Ascending aorta (tissue), 2 donors: Measurements from ENCODE around the gene USP6. TPM values are rescaled to one million over a fixed set of nuclear protein-coding genes. Genes with fewer than 3 reads are reported as not detected.

ENCODE experiments used
- DNase-seq, 2 donors: peaks; one replicate each; pipeline ENCODE4 v3.0.0-alpha.2; 2019; ENCODE audit warnings: low spot score in 2 of 2
- H3K27ac ChIP-seq, 2 donors: fragments of 200-600 bp; sonication (generic); one replicate each; pipeline ENCODE4 v1.5.1; 2016 to 2017; ENCODE audit warnings: mild to moderate bottlenecking in 1 of 2
- H3K27me3 ChIP-seq: fragments of 200-600 bp; sonication (generic); one replicate; pipeline ENCODE4 v1.5.1; 2017
- H3K36me3 ChIP-seq, 2 donors: fragments of 200-600 bp; sonication (generic); one replicate each; pipeline ENCODE4 v1.5.1; 2016
- H3K4me1 ChIP-seq, 2 donors: fragments of 200-600 bp; sonication (generic); one replicate each; pipeline ENCODE4 v1.5.1; 2016 to 2017; ENCODE audit warnings: mild to moderate bottlenecking in 1 of 2
- H3K4me3 ChIP-seq, 2 donors: fragments of 200-600 bp; sonication (generic); one replicate each; pipeline ENCODE4 v1.5.1; 2016 to 2017; ENCODE audit warnings: mild to moderate bottlenecking in 1 of 2
- H3K9me3 ChIP-seq, 2 donors: fragments of 200-600 bp; sonication (generic); one replicate each; pipeline ENCODE4 v1.5.1; 2016
- CTCF ChIP-seq, 3 experiments: fragments of 200-600 bp in 2 of 3; fragments of 450-650 bp in 1 of 3; sonication (generic) in 2 of 3; IDR thresholded peaks; one replicate each; pipeline ENCODE4 v1.5.1; 2016 to 2019; ENCODE audit warnings: antibody characterized with exemption in 3 of 3, mild to moderate bottlenecking in 1 of 3, moderate library complexity in 1 of 3
- intact Hi-C: fragments of 100-400 bp; cut with DNase I; formaldehyde crosslinking; loops from one replicate; pipeline ENCODE4 v1.15.1; 2023
- total RNA-seq: library from RNA; depleted of rRNA; stranded (reverse); fragments of >200 nt; gene quantifications from one replicate; pipeline ENCODE4 v1.1.0, GENCODE V29; 2016

The USP6 gene
- total RNA-seq, 1 donor from 2014 or later, result 0.11 TPM

- intact Hi-C loops, result no loop called here
- TF ChIP-seq CTCF (IDR thresholded peaks at IDR 0.05), result no peak
- no peak for DNase-seq
Measured at GRCh38 chr17:5200360-5200759, 84.5 kb downstream of the USP6 start.

DNA sequence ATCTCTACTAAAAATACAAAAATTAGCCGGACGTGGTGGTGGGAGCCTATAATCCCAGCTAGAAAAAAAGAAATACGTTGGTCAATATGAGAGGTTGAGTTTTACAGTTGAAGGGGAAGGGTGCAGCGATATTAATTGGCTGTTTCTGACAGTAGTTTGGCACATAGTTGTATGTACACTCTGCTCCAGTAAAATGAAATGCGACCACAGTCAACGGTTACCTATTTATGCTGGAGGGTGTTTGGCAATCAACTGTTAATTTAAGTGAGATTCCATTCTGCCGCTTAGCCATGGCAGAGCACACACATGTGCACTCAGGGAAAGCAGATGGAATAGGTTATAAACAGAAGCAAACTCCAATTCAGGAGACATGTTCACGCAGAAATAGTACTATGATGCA lies 85.2 kb downstream of the USP6 start:
- Histone ChIP-seq H3K27ac (no peak overlapping the region), H3K36me3 (no peaks in the 10 kb centered on the region), H3K9me3 (no peaks in the 10 kb centered on the region), H3K4me1 (no peaks in the 10 kb centered on the region), H3K4me3 (no peak overlapping the region), H3K27me3 (no peaks in the 10 kb centered on the region)
- no peak for DNase-seq
- intact Hi-C loops, result no loop called here
- TF ChIP-seq CTCF (IDR thresholded peaks at IDR 0.05), result no peak

More at GRCh38 chr17:5200360-5200759, 84.5 kb downstream of the USP6 start:
- Histone ChIP-seq H3K27ac (no peak overlapping the region), H3K4me1 (no peaks in the 10 kb centered on the region), H3K27me3 (no peaks in the 10 kb centered on the region), H3K36me3 (no peaks in the 10 kb centered on the region), H3K4me3 (no peak overlapping the region), H3K9me3 (no peaks in the 10 kb centered on the region)

GRCh38 chr17:5203178-5203907 lies 87.5 kb downstream of the USP6 start:
- Histone ChIP-seq H3K9me3 (no peaks in the 10 kb centered on the region), H3K4me1 (no peaks in the 10 kb centered on the region), H3K4me3 (no peak overlapping the region), H3K27me3 (no peaks in the 10 kb centered on the region), H3K36me3 (no peaks in the 10 kb centered on the region), H3K27ac (no peak overlapping the region)
- no peak for DNase-seq
- intact Hi-C loops, result no loop called here
- no peak for TF ChIP-seq CTCF (IDR thresholded peaks at IDR 0.05)

GRCh38 chr17:5203908-5204294 lies 88.1 kb downstream of the USP6 start:
- intact Hi-C loops, result no loop called here
- no peaks in the 10 kb centered on the region for H3K36me3 ChIP-seq

DNA sequence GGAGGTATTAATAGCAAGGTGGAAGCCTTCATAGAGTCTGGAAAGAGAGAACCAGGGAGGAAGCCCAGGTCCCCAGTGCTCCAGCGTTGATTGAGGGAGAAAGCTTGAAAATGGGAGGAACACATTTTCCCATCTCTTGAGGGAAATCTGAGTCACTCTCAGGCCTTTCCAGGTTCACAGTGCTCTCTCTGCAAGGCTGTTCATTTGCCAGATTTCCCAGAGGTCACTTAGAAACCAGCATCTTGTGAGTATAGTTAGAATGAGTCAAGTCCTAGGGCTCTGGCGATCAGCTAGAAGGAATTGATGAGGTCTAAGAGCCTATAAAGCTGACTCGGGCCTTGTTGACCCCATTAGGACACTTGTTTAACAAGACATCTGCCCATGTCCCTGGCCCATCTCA lies 93.6 kb downstream of the USP6 start:
- DNase-seq, result no peak
- H3K36me3 ChIP-seq, result peaks cover 0 to 17% of the 10 kb centered on the region in 2 donors
- intact Hi-C loops, result no loop called here

More at GRCh38 chr17:5203908-5204294, 88.1 kb downstream of the USP6 start:
- no peaks in the 10 kb centered on the region for H3K27me3 ChIP-seq
- DNase-seq, result no peak
- no peaks in the 10 kb centered on the region for H3K9me3 ChIP-seq
- no peak for TF ChIP-seq CTCF (IDR thresholded peaks at IDR 0.05)
- no peaks in the 10 kb centered on the region for H3K4me1 ChIP-seq
- no peak overlapping the region for H3K27ac ChIP-seq
- H3K4me3 ChIP-seq, result no peak overlapping the region

More for the DNA sequence above, 93.6 kb downstream of the USP6 start:
- H3K27ac ChIP-seq, result no peak overlapping the region
- H3K9me3 ChIP-seq, result no peaks in the 10 kb centered on the region
- no peaks in the 10 kb centered on the region for H3K27me3 ChIP-seq
- no peak overlapping the region for H3K4me3 ChIP-seq
- no peaks in the 10 kb centered on the region for H3K4me1 ChIP-seq
- TF ChIP-seq CTCF (IDR thresholded peaks at IDR 0.05), result no peak
